Caco-2 (cell line): ENCODE measurements around the gene GNAO1. TPM values are rescaled to one million over a fixed set of nuclear protein-coding genes. Genes with fewer than 3 reads are reported as not detected.

Experiments
- BruUV-seq: library from RNA; stranded (reverse); fragments of 400-500 nt; replicated peaks from 2 replicates; lab custom pipeline; 2021; lab: Mats Ljungman, UMichigan
- CTCF ChIA-PET: fragments of 300-600 bp; sonication (Branson Sonifier 250); formaldehyde crosslinking; loops from one replicate; lab custom pipeline; 2022; ENCODE audit warnings: antibody characterized with exemption; lab: Charles Lee
- POLR2A ChIA-PET: fragments of 300-600 bp; sonication (Branson Sonifier 250); formaldehyde crosslinking; loops from one replicate; lab custom pipeline; 2022; ENCODE audit warnings: antibody characterized with exemption; lab: Charles Lee
- DNase-seq, 2 experiments: peaks; one replicate each; pipeline versions ENCODE4 v3.0.0 to v3.0.0-alpha.2; 2020 to 2022
- H3K27me3 ChIP-seq: replicated peaks from 2 replicates; pipeline ENCODE4 v1.6.0; 2011; ENCODE audit warnings: low read length; ENCODE audit not compliant: control insufficient read depth, insufficient read depth
- H3K36me3 ChIP-seq: 2 replicates; pipeline ENCODE4 v1.5.1; 2011; ENCODE audit warnings: low read length; ENCODE audit not compliant: control insufficient read depth, insufficient read depth
- H3K4me1 ChIP-seq: fragments of 250-450 bp; sonication (Bioruptor Pico); 2 replicates; pipeline ENCODE4 v1.5.1; 2020; ENCODE audit warnings: mild to moderate bottlenecking
- H3K4me3 ChIP-seq: 2 replicates; pipeline ENCODE4 v1.5.1; 2011; ENCODE audit warnings: low read depth, mild to moderate bottlenecking, control low read depth, low read length
- H3K9me3 ChIP-seq: fragments of 250-450 bp; sonication (Bioruptor Pico); 2 replicates; pipeline ENCODE4 v1.5.1; 2020; ENCODE audit warnings: mild to moderate bottlenecking, moderate library complexity
- H3K27ac Mint-ChIP-seq: one replicate; pipeline ENCODE4 v1.8.0; 2022; ENCODE audit warnings: mixed read lengths; ENCODE audit not compliant: unreplicated experiment
- H3K27me3 Mint-ChIP-seq: one replicate; pipeline ENCODE4 v1.8.0; 2022; ENCODE audit warnings: mixed read lengths; ENCODE audit not compliant: insufficient read depth, unreplicated experiment
- H3K36me3 Mint-ChIP-seq: one replicate; pipeline ENCODE4 v1.8.0; 2022; ENCODE audit warnings: mild to moderate bottlenecking, mixed read lengths; ENCODE audit not compliant: insufficient read depth, unreplicated experiment
- H3K4me1 Mint-ChIP-seq: one replicate; pipeline ENCODE4 v1.8.0; 2022; ENCODE audit warnings: low read depth, mixed read lengths; ENCODE audit not compliant: unreplicated experiment
- H3K4me3 Mint-ChIP-seq: one replicate; pipeline ENCODE4 v1.8.0; 2022; ENCODE audit warnings: mild to moderate bottlenecking, moderate library complexity, mixed read lengths; ENCODE audit not compliant: unreplicated experiment
- H3K9me3 Mint-ChIP-seq: one replicate; pipeline ENCODE4 v1.8.0; 2022; ENCODE audit warnings: mixed read lengths; ENCODE audit not compliant: unreplicated experiment
- intact Hi-C: fragments of 100-400 bp; cut with micrococcal nuclease; formaldehyde crosslinking; loops from one replicate; pipeline ENCODE4 v1.10.0; 2022; ENCODE audit not compliant: unreplicated experiment
- total RNA-seq: library from RNA; stranded (reverse); gene quantifications from 2 replicates; pipeline ENCODE4 v1.2.3, GENCODE V29; 2022
- TF ChIP-seq, protein P1 (sequence below), 2 experiments: fragments of 200-600 bp in 1 of 2; IDR thresholded peaks; 1 replicate in 1 of 2; 2 replicates in 1 of 2; pipeline versions ENCODE4 v1.5.1 to v1.8.0; 2011 to 2022; ENCODE audit warnings: antibody characterized with exemption in 1 of 2, control low read depth in 1 of 2, inconsistent platforms in 1 of 2, low read depth in 1 of 2, low read length in 1 of 2, mild to moderate bottlenecking in 1 of 2, moderate library complexity in 1 of 2; ENCODE audit not compliant: insufficient read depth in 1 of 2, severe bottlenecking in 1 of 2, unreplicated experiment in 1 of 2

The GNAO1 gene
- total RNA-seq, 1 experiment from 2014 or later, result 3.2 TPM

GRCh38 chr16:56329887-56330286 is 138.6 kb downstream of the GNAO1 start:
- Histone ChIP-seq H3K36me3 (no peaks in the 10 kb centered on the region), H3K9me3 (no peaks in the 10 kb centered on the region), H3K4me1 (no peaks in the 10 kb centered on the region), H3K4me3 (no peak overlapping the region), H3K27me3 (no peaks in the 10 kb centered on the region)
- Mint-ChIP-seq H3K27me3 (no peaks in the 10 kb centered on the region), H3K36me3 (no peaks in the 10 kb centered on the region), H3K4me3 (no peak overlapping the region), H3K4me1 (no peaks in the 10 kb centered on the region), H3K27ac (no peak overlapping the region), H3K9me3 (no peaks in the 10 kb centered on the region)
- no peak for DNase-seq
- TF ChIP-seq, protein P1, sequence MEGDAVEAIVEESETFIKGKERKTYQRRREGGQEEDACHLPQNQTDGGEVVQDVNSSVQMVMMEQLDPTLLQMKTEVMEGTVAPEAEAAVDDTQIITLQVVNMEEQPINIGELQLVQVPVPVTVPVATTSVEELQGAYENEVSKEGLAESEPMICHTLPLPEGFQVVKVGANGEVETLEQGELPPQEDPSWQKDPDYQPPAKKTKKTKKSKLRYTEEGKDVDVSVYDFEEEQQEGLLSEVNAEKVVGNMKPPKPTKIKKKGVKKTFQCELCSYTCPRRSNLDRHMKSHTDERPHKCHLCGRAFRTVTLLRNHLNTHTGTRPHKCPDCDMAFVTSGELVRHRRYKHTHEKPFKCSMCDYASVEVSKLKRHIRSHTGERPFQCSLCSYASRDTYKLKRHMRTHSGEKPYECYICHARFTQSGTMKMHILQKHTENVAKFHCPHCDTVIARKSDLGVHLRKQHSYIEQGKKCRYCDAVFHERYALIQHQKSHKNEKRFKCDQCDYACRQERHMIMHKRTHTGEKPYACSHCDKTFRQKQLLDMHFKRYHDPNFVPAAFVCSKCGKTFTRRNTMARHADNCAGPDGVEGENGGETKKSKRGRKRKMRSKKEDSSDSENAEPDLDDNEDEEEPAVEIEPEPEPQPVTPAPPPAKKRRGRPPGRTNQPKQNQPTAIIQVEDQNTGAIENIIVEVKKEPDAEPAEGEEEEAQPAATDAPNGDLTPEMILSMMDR (IDR thresholded peaks at IDR 0.05; ENCODE audit: insufficient read depth in 1 of 2, low read depth in 1 of 2, low read length in 1 of 2, severe bottlenecking in 1 of 2, unreplicated experiment in 1 of 2), result no peak
- POLR2A ChIA-PET, result no interaction called here
- intact Hi-C loops, result no loop called here
- BruUV-seq, result no TSS peak
- CTCF ChIA-PET, result interaction anchor here (1.4 to 3.4 kb wide), 2 partner anchors 12 to 27 kb away, joined by 8 to 32 read pairs; no protein-coding TSS in a partner anchor

DNA sequence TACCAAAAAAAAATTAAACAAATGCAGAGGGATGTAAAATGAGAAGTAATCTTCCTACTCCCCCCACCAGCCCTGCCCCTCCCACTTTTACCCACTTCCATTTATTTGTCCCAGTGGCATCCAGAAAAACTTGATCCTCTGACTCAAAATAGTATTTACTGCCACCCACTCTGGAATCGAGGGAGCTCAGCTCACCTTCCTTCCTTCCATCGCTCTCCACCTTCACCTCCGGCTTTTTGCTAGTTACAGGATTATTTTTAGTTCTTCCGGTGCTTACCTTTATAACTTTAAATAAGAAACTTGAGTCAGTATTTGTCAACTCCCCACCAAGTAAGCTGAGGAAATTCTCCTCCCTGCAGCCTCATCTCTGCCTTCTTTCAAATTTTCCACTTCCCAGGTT is 139.2 kb downstream of the GNAO1 start:
- intact Hi-C loops, result no loop called here
- no peak overlapping the region for H3K27ac Mint-ChIP-seq
- no peaks in the 10 kb centered on the region for H3K4me1 Mint-ChIP-seq
- BruUV-seq, result no TSS peak
- H3K9me3 ChIP-seq, result no peaks in the 10 kb centered on the region
- no peaks in the 10 kb centered on the region for H3K36me3 ChIP-seq
- H3K4me3 ChIP-seq, result no peak overlapping the region
- ChIA-PET POLR2A (no interaction called here), CTCF (interaction anchor here (1.4 to 3.4 kb wide), 2 partner anchors 12 to 26 kb away, joined by 8 to 32 read pairs; no protein-coding TSS in a partner anchor)
- H3K27me3 ChIP-seq, result no peaks in the 10 kb centered on the region
- no peak for DNase-seq
- no peaks in the 10 kb centered on the region for H3K27me3 Mint-ChIP-seq
- TF ChIP-seq, protein P1 (IDR thresholded peaks at IDR 0.05; ENCODE audit: insufficient read depth in 1 of 2, low read depth in 1 of 2, low read length in 1 of 2, severe bottlenecking in 1 of 2, unreplicated experiment in 1 of 2), result no peak
- no peaks in the 10 kb centered on the region for H3K9me3 Mint-ChIP-seq
- no peaks in the 10 kb centered on the region for H3K36me3 Mint-ChIP-seq
- no peaks in the 10 kb centered on the region for H3K4me1 ChIP-seq
- H3K4me3 Mint-ChIP-seq, result no peak overlapping the region

- H3K9me3 ChIP-seq, result no peaks in the 10 kb centered on the region
- no peaks in the 10 kb centered on the region for H3K27me3 ChIP-seq
- H3K4me3 Mint-ChIP-seq, result no peak overlapping the region
- no peak overlapping the region for H3K4me3 ChIP-seq
- intact Hi-C loops, result no loop called here
- DNase-seq, result no peak
- no peaks in the 10 kb centered on the region for H3K36me3 Mint-ChIP-seq
- BruUV-seq, result no TSS peak
- no peaks in the 10 kb centered on the region for H3K27me3 Mint-ChIP-seq
- H3K4me1 Mint-ChIP-seq, result no peaks in the 10 kb centered on the region
- no peaks in the 10 kb centered on the region for H3K9me3 Mint-ChIP-seq
- H3K36me3 ChIP-seq, result no peaks in the 10 kb centered on the region
- H3K4me1 ChIP-seq, result no peaks in the 10 kb centered on the region
- CTCF ChIA-PET, result interaction anchor here (2.7 kb wide), 1 partner anchor 25 kb away, joined by 61 read pairs; no protein-coding TSS in a partner anchor
- no peak overlapping the region for H3K27ac Mint-ChIP-seq
- TF ChIP-seq, protein P1 (IDR thresholded peaks at IDR 0.05; ENCODE audit: insufficient read depth in 1 of 2, low read depth in 1 of 2, low read length in 1 of 2, severe bottlenecking in 1 of 2, unreplicated experiment in 1 of 2), result no peak
- POLR2A ChIA-PET, result no interaction called here
These were observed 140.1 kb downstream of the GNAO1 start for GRCh38 chr16:56331399-56331798.
